K562 (cell line): ENCODE data around the gene PKD2. TPM values are rescaled to one million over a fixed set of nuclear protein-coding genes. Genes with fewer than 3 reads are reported as not detected.

Experiments used
- CSDE1 ChIP-seq, 2 experiments: fragments of 450-650 bp; IDR thresholded peaks; 2 replicates each; pipeline ENCODE4 v1.6.1; 2016; ENCODE audit warnings: mild to moderate bottlenecking in 1 of 2
- ETV6 ChIP-seq, 3 experiments: fragments of 150-350 bp in 1 of 3; sonication (generic) in 1 of 3; formaldehyde crosslinking in 1 of 3; IDR thresholded peaks; 2 replicates each; pipeline versions ENCODE4 v1.6.1 to v1.8.0; 2014 to 2022; ENCODE audit warnings: borderline replicate concordance in 2 of 3, low read depth in 2 of 3, antibody characterized with exemption in 1 of 3, low read length in 1 of 3, mild to moderate bottlenecking in 1 of 3, missing genetic modification reagents in 1 of 3
- KDM2B ChIP-seq: fragments of 250-450 bp; sonication (Bioruptor Pico); IDR thresholded peaks from 2 replicates; pipeline ENCODE4 v1.8.0; 2021; ENCODE audit warnings: mild to moderate bottlenecking, moderate library complexity
- MAFG ChIP-seq: fragments of 450-650 bp; conservative IDR thresholded peaks from 2 replicates; pipeline ENCODE4 v1.6.1; 2016; ENCODE audit warnings: missing genetic modification characterization, missing compliant biosample characterization
- NFIX ChIP-seq: fragments of 250-450 bp; sonication (Bioruptor Pico); IDR thresholded peaks from 2 replicates; pipeline ENCODE4 v1.4.0; 2020; ENCODE audit warnings: low read depth, mild to moderate bottlenecking, moderate library complexity
- NR3C1 ChIP-seq: sonication (generic); formaldehyde crosslinking; IDR thresholded peaks from 2 replicates; pipeline ENCODE4 v1.8.1; 2022; ENCODE audit warnings: missing genetic modification reagents
- PATZ1 ChIP-seq: fragments of 250-450 bp; sonication (Bioruptor Pico); IDR thresholded peaks from 2 replicates; pipeline ENCODE4 v1.5.0; 2020; ENCODE audit warnings: mild to moderate bottlenecking, borderline replicate concordance
- POLR2AphosphoS2 ChIP-seq: IDR thresholded peaks from 2 replicates; pipeline ENCODE4 v1.6.1; 2012; ENCODE audit warnings: low read length, improper control_type of control experiment
- RCOR1 ChIP-seq, 2 experiments: IDR thresholded peaks; 2 replicates each; pipeline ENCODE4 v1.6.1; 2012; ENCODE audit warnings: low read depth in 2 of 2, low read length in 2 of 2, borderline replicate concordance in 1 of 2, improper control_type of control experiment in 1 of 2
- SMAD3 ChIP-seq: fragments of 450-650 bp; formaldehyde crosslinking; conservative IDR thresholded peaks from 2 replicates; pipeline ENCODE4 v1.4.0; 2020; ENCODE audit warnings: mild to moderate bottlenecking
- SMARCE1 ChIP-seq: fragments of 450-650 bp; IDR thresholded peaks from 2 replicates; pipeline ENCODE4 v1.7.1; 2016; ENCODE audit warnings: mild to moderate bottlenecking
- TAF9B ChIP-seq: fragments of 450-650 bp; IDR thresholded peaks from 2 replicates; pipeline ENCODE4 v1.6.1; 2018; ENCODE audit warnings: mild to moderate bottlenecking; ENCODE audit not compliant: partially characterized antibody
- XRCC5 ChIP-seq: fragments of 200-400 bp; formaldehyde crosslinking; IDR thresholded peaks from 2 replicates; pipeline ENCODE4 v1.6.1; 2017; ENCODE audit warnings: low read depth, mild to moderate bottlenecking, low read length
- ZBTB2 ChIP-seq: fragments of 450-650 bp; IDR thresholded peaks from 2 replicates; pipeline ENCODE4 v1.6.1; 2016; ENCODE audit warnings: antibody characterized with exemption
- ZFP36 ChIP-seq: fragments of 150-350 bp; IDR thresholded peaks from 2 replicates; pipeline ENCODE4 v1.6.1; 2018; ENCODE audit warnings: low read length, low read depth; ENCODE audit not compliant: partially characterized antibody
- ZNF584 ChIP-seq: fragments of 200-800 bp; sonication (Bioruptor generic); IDR thresholded peaks from 2 replicates; pipeline ENCODE4 v1.6.1; 2016; ENCODE audit warnings: low read depth, mild to moderate bottlenecking, missing genetic modification characterization, missing compliant biosample characterization
- ZNF696 ChIP-seq: fragments of 250-450 bp; sonication (Bioruptor Pico); conservative IDR thresholded peaks from 2 replicates; pipeline ENCODE4 v1.4.0; 2020; ENCODE audit warnings: mild to moderate bottlenecking, moderate library complexity
- ZNF75A ChIP-seq: fragments of 450-650 bp; formaldehyde crosslinking; IDR thresholded peaks from 2 replicates; pipeline ENCODE4 v1.4.0; 2020; ENCODE audit warnings: mild to moderate bottlenecking
- ZZZ3 ChIP-seq: fragments of 450-650 bp; IDR thresholded peaks from 2 replicates; pipeline ENCODE4 v1.6.1; 2016; ENCODE audit warnings: antibody characterized with exemption, mild to moderate bottlenecking, moderate library complexity
- polyA plus RNA-seq, 8 experiments: library from polyadenylated mRNA; depleted of rRNA in 4 of 8; stranded (reverse) in 5 of 8; unstranded in 3 of 8; fragments of >200 nt; fragmentation: Nextera tagmentation in 2 of 8; fragmentation: Illumina TruSeq in 1 of 8; extraction: Ambion mirVana in 2 of 8; extraction: Trizol in 1 of 8; gene quantifications; 2 replicates each; pipeline versions ENCODE4 v1.2.1 to v1.2.3, GENCODE V29; 2011 to 2014; ENCODE audit warnings: inconsistent platforms in 1 of 8, missing spikeins in 1 of 8
- total RNA-seq, 7 experiments: library from RNA; depleted of rRNA in 6 of 7; stranded (reverse); fragments of >200 nt in 6 of 7; fragmentation: Illumina TruSeq in 2 of 7; extraction: Trizol in 2 of 7; gene quantifications; 2 replicates each; pipeline versions ENCODE4 v1.2.1 to v1.2.3, GENCODE V29; 2011 to 2021; ENCODE audit warnings: low replicate concordance in 1 of 7
- TF ChIP-seq, protein P1 (sequence below): fragments of 450-650 bp; IDR thresholded peaks from 2 replicates; pipeline ENCODE4 v1.6.1; 2017; ENCODE audit warnings: antibody characterized with exemption, mild to moderate bottlenecking

The PKD2 gene
- total and polyA plus RNA-seq, 9 of the 15 experiments (the other 6 are each of a cell fraction or from before 2014, with no cell fraction given), result 0.11 to 1.2 (median 0.47) TPM

GRCh38 chr4:88107406-88108107, 100.1 kb downstream of the PKD2 start (continued):
- TF ChIP-seq PATZ1 (CRISPR knock-in tag) (no peak), CSDE1 (IDR thresholded peaks at IDR 0.05) (no peak), SMAD3 (CRISPR knock-in tag) (no peak), NFIX (CRISPR knock-in tag) (no peak), ZNF696 (CRISPR knock-in tag) (no peak), KDM2B (CRISPR knock-in tag) (no peak), ZZZ3 (no peak), POLR2AphosphoS2 (no peak), ZBTB2 (no peak), NR3C1 (CRISPR knock-in tag) (no peak), ZFP36 (no peak), ZNF75A (CRISPR knock-in tag) (no peak), SMARCE1 (no peak), ZNF584 (CRISPR knock-in tag) (no peak), XRCC5 (no peak), MAFG (tag) (peak; percentile 86), ETV6 (IDR thresholded peaks at IDR 0.05; ENCODE audit: borderline replicate concordance in 1 of 2, low read depth in 2 of 2, low read length in 1 of 2) (no peak), ETV6 (CRISPR knock-in tag; IDR thresholded peaks at IDR 0.05; ENCODE audit: borderline replicate concordance) (no peak), TAF9B (no peak), RCOR1 (IDR thresholded peaks at IDR 0.05; ENCODE audit: borderline replicate concordance in 1 of 2, low read depth in 2 of 2, low read length in 2 of 2) (no peak)
- TF ChIP-seq, protein P1, sequence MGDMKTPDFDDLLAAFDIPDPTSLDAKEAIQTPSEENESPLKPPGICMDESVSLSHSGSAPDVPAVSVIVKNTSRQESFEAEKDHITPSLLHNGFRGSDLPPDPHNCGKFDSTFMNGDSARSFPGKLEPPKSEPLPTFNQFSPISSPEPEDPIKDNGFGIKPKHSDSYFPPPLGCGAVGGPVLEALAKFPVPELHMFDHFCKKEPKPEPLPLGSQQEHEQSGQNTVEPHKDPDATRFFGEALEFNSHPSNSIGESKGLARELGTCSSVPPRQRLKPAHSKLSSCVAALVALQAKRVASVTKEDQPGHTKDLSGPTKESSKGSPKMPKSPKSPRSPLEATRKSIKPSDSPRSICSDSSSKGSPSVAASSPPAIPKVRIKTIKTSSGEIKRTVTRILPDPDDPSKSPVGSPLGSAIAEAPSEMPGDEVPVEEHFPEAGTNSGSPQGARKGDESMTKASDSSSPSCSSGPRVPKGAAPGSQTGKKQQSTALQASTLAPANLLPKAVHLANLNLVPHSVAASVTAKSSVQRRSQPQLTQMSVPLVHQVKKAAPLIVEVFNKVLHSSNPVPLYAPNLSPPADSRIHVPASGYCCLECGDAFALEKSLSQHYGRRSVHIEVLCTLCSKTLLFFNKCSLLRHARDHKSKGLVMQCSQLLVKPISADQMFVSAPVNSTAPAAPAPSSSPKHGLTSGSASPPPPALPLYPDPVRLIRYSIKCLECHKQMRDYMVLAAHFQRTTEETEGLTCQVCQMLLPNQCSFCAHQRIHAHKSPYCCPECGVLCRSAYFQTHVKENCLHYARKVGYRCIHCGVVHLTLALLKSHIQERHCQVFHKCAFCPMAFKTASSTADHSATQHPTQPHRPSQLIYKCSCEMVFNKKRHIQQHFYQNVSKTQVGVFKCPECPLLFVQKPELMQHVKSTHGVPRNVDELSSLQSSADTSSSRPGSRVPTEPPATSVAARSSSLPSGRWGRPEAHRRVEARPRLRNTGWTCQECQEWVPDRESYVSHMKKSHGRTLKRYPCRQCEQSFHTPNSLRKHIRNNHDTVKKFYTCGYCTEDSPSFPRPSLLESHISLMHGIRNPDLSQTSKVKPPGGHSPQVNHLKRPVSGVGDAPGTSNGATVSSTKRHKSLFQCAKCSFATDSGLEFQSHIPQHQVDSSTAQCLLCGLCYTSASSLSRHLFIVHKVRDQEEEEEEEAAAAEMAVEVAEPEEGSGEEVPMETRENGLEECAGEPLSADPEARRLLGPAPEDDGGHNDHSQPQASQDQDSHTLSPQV, result no peak
